GM21367 (cell line): Measurements from ENCODE around the gene CHIC2.
A peak's percentile ranks its signal among the peaks of the same experiment; 100 is the strongest.

Experiments used
- ATAC-seq: cut with Tn5 transposase; IDR thresholded peaks from one replicate; pipeline ENCODE4 v1.9.1; 2021; ENCODE audit not compliant: unreplicated experiment

Gene CHIC2

GRCh38 chr4:54093324-54094240 is 29.2 kb upstream of the CHIC2 start:
- ATAC-seq, result no peak

DNA sequence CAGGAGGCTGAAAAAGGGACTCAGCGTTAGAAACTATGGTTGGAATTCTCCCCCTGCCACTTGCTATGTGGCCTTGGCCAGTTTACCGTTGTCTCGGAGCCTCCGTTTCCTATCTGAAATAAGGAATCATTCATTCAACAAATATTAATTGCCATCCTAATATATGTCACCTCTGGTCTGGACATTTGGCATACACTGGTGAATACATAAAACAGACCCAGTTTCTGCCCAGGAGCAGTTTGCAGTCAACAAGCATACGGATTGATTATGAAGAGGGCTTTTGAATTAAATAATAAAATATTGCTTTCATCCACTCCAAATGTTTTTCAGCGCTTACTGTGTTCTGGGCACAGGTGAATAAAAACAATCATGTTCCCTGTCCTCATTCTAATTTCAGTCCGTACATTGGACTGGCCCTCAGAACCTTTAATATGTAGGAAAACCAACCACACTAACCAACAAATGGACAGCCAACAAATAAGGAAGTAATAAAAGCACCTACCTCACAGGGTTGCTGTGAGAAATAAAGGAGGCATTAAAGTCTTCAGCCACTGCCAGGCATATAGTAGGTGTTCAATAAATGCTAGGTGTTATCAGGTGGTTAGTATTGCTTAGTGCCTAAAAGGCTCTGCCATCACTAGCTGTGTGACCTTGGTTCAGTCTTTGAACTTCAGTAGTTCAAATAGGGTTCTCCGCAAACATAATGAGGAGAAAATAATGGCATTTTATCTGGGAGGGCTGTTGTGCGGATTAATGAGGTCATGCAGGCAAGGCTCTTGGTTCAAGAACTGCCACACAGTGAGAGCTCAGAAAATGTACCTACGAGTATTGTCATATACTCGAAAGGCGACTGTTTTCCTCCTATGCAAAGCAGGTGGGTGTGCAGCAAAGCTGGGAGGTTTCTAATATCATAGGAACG is 28.3 kb upstream of the CHIC2 start:
- no peak for ATAC-seq

GRCh38 chr4:54091637-54092404 is 27.4 kb upstream of the CHIC2 start:
- ATAC-seq, result peak; percentile 58

DNA sequence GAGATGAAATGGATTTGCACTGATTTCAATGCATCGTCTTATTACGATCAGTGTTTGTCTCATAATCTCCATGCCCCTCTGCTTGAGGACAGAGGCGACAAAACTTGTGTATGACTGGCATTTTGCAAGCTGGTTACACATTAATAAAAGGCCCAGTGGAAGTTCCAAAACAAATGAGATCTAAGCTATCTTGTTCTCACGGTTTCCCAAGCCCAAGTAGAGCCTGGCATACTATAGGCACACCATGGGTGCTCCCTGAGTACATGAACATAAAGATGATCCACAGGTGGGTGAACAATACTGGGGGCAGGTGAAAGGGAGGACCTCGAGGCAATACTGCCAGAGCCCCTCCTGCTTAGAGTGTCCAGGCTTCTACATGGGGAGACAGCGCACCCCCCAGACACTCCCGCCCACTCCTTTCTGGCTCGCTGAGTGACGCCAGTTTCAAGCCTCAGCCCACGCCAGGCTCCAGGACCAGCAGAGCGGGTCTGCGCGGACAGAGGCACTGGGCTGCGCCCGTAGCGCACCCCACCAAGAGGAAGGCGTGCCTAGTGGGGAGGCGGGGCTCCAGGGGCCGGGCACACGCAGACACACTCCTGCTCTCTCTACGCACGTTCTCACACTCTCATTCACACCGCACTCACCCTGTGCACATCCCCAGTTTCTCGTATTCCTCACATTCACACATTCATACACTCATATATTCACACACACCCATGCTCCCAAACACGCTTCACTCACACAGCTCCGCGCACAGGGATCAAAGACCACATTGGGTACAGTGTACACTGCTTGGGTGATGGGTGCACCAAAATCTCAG is 26.6 kb upstream of the CHIC2 start:
- peak; percentile 53 for ATAC-seq

DNA sequence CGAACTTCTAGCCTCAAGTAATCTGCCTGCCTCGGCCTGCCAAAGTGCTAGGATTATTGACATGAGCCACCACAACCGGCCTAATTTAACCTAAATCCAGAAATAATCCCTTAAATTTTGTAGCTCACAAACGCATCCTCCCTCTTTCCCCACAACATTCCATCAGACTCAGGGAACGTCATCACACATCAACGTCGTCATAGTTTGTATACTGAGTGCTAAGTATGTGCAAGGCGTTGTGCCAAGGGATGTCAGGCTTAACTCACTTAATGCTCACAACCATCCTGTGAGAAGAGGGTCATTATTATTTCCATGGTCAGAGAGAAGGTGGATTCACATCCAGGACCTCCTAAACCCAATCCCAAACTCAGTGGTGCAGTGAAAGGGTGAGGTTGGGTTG is 26.0 kb upstream of the CHIC2 start:
- no peak for ATAC-seq

DNA sequence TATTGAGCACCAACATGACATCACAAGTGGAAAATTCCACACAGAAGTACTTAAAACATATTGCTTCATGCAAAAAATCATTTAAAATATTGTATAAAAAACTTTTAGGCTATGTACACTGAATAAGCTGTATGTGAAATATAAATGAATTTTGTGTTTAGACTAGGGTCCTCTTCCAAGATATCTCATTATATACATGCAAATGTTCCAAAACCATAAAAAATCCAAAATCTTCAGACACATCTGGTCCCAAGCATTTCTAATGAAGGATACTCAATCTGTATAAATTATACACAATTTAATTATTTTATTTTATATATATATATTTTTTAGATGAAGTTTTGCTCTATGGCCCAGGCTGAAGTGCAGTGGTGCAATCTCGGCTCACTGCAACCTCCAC is 25.5 kb upstream of the CHIC2 start:
- ATAC-seq, result no peak

- ATAC-seq, result no peak
Measured at GRCh38 chr4:54085284-54085683, 20.9 kb upstream of the CHIC2 start.

DNA sequence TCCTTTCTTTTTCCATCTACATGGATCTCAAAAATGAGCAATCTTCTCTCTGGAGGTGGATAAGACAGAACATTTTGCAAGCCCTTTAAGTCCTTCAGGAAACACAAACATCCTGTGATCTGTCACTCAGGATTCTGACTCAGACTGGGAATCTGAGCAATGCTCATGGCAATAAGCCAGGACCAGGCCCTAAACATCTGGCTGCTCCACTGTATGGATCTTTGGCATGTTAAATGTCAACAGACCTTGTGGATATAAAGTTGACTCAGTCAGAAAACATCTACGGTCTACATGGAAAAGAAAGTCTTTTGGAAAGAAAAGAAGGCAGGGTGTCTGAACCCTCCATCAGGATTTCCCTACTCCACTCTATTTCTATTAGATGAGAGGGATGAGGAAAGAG is 17.8 kb upstream of the CHIC2 start:
- ATAC-seq, result no peak

DNA sequence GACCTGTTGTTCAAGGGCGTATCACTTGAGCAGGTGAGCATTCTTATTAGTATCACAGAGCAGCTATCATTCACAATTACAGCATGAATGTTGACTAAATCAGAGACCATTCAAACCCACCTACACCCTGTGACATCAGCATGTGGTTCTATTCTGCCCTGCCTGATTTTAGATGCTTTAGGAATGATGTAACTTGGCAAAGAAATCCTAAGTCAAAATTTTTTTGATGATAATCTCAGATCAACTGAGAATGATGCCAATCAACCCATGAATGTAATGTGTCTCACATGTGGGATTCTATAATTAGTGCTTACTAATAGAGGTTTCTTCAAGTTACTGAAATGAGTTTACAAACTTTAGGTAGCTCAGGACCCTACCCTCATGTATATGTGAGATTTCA is 13.4 kb upstream of the CHIC2 start:
- ATAC-seq, result no peak

- no peak for ATAC-seq
Measured at GRCh38 chr4:54076673-54077072, 12.3 kb upstream of the CHIC2 start.

DNA sequence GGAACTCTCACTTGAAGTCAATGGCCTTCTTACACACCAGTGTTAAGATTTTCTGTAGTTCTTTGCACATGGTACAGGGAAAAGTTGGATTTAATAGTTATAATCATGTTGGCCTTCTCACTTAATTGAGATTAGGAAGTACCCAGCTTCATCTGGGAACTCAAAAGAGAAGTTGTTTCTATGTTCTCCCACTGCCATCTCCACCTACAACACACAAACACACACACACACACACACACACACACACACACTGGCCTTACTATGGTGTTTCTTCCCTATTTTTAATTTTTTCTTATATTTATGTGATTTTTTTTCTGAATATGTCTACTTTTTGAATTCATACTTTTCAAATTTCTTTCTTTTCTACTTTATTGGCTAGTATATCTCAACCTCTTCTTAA is 10.0 kb upstream of the CHIC2 start:
- no peak for ATAC-seq

- ATAC-seq, result no peak
Measured at GRCh38 chr4:54073271-54073880, 9.0 kb upstream of the CHIC2 start.

- ATAC-seq, result no peak
Measured at GRCh38 chr4:54067166-54067565, 2.8 kb upstream of the CHIC2 start.

- no peak for ATAC-seq
Measured at GRCh38 chr4:54066718-54067129, 2.3 kb upstream of the CHIC2 start.

DNA sequence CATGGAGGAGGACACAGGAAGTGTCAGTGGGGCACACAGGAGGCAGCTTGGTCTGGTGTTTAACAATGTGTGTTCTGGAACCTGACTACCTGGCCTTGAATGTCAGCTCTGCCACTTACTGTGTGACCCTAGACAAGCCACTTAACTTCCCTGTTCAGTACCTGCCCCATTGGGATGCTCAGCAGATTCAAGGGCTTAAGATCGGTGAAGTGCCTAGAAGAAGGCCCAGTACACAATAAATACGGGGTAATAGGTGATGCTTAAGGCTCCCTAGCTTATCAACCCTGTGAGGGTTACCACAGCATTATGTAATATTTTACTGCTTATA is 1.6 kb upstream of the CHIC2 start:
- ATAC-seq, result no peak

DNA sequence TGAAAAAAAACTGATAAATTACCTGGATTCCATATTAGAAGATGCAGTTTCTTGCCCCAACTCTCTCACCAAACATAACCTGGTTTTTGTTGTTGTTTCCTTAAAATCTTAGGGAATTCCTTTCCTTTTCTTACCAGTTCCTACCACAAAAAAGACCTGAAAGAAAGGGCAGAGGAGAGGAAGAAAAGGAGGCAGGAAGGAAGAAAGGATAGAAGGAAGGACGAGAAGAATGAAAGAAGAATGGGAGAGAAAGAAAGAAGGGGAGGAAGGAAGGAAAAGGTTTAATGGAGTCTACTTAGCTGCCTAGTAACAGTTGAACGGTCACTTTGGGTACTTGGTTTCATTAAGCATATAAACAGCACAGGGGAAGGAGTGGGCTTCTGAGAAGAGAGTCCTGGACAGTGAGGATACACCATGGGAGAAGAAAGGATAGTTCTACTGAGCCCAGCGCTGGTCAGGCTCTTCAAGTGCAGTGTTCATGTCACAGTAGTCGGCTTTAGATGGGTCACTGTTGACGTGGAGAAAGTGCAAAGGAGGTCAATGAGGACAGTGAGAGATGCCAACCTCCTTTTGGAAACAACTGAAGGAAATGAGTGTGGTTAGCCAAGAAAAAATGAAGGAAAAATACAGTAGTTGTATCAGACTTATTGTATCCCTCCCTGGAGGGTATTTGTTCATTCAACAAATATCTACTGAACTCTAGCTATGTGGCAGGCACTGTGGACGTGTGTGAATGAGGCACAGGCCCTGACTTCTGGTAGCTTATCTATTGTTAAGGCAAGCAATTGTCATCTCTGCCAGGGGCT is 1.1 kb upstream of the CHIC2 start:
- ATAC-seq, result no peak

DNA sequence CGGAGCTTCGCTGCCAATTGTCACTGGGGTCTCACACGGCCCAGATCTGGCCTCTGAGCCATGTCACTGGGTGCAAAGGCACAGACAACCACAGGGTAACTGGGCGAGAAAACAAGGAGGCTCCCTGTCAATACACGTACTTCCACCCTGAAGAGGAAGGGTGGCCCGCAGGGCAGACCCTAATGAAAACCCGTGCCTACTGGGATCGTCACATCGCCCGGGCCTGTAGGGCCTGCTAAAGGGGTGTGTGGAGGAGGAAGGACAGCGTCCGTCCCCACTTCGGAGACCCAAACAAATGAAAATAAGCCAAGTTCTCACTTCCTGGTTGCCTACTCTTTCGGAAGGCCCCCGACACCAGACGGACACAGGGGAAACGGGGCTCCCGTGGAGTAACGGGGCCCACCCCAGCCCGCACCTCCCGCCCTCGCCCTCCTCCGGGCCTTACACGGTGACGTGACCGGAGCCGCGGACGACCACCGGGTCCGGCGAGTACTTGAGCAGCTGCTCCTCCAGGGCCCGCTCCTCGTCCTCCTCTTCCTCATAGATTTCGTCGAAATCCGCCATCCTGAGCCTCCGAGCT is 578 bp downstream of the CHIC2 start:
- peak; percentile 18 for ATAC-seq

DNA sequence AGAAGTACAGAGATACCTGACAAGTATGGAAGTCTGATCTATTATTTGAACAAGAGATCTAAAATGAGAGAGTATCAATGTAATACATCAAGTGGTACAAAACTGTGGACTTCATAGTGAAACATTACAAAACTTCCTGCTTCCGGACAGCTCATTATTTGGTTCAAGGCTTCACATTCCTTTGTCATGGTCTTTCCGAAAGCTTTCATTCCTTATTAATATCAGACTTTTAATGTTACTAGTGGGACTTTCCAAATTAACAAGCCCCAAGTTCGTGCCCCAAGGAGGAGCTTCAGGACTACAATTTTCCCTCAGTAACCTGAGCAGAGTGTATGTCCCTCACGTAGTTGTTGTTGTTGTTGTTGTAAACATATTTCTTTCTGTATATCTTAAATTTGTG is 1.2 kb downstream of the CHIC2 start:
- no peak for ATAC-seq

DNA sequence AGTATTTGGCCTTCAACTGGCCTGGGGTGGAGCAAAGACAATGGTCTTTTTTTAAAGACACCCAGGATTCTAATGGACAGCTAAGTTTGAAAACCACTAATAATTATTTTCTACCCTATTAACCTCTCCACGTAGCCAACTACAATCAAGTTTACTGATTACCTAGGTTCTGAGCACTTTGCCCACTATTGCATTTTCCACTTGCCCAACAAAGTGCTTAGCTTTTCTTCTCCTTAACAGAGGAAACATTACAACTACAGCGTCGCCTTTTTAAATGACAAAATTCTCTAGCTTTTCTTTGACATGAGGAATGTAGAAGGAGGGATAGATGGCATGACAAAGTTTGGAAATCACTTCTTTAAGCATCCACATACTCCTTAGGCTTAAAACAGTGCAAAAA is 2.0 kb downstream of the CHIC2 start:
- ATAC-seq, result no peak
